Thymus (tissue), 11 donors: ENCODE data around the gene OPCML. TPM values are rescaled to one million over a fixed set of nuclear protein-coding genes. Genes with fewer than 3 reads are reported as not detected.

Experiments
- DNase-seq, 9 donors: peaks; one replicate each; pipeline ENCODE4 v3.0.0-alpha.2; 2013; ENCODE audit warnings: low spot score in 9 of 9, low read depth in 6 of 9, missing footprints in 1 of 9
- H3K27ac ChIP-seq, 2 donors: one replicate each; pipeline ENCODE4 v1.5.1; 2013; ENCODE audit warnings: control low read depth in 1 of 2, low read depth in 1 of 2, low read length in 1 of 2, mild to moderate bottlenecking in 1 of 2, moderate library complexity in 1 of 2
- H3K27me3 ChIP-seq, 2 donors: one replicate each; pipeline ENCODE4 v1.5.1; 2013; ENCODE audit warnings: low read length in 1 of 2; ENCODE audit not compliant: control insufficient read depth in 2 of 2, insufficient read depth in 1 of 2
- H3K36me3 ChIP-seq, 2 donors: one replicate each; pipeline ENCODE4 v1.5.1; 2013; ENCODE audit warnings: low read length in 1 of 2, mild to moderate bottlenecking in 1 of 2, moderate library complexity in 1 of 2; ENCODE audit not compliant: control insufficient read depth in 2 of 2, insufficient read depth in 2 of 2
- H3K4me1 ChIP-seq, 2 donors: one replicate each; pipeline ENCODE4 v1.5.1; 2013; ENCODE audit warnings: low read length in 2 of 2; ENCODE audit not compliant: control insufficient read depth in 2 of 2, insufficient read depth in 2 of 2
- H3K4me3 ChIP-seq, 2 donors: one replicate each; pipeline ENCODE4 v1.5.1; 2013; ENCODE audit warnings: low read length in 2 of 2, control low read depth in 1 of 2, mild to moderate bottlenecking in 1 of 2
- H3K9me3 ChIP-seq, 2 donors: one replicate each; pipeline ENCODE4 v1.5.1; 2013; ENCODE audit warnings: low read length in 1 of 2, mild to moderate bottlenecking in 1 of 2; ENCODE audit not compliant: control insufficient read depth in 2 of 2, insufficient read depth in 1 of 2
- whole genome bisulfite sequencing: extraction: QIAGEN DNeasy Blood & Tissue Kit; methylation state at CpG from one replicate; pipeline ENCODE4 v1.1.7; 2013; 5-methylcytosine and 5-hydroxymethylcytosine counted together
- polyA plus RNA-seq: library from polyadenylated mRNA; stranded (reverse); fragments of 200-250 nt; gene quantifications from one replicate; pipeline ENCODE4 v1.2.3, GENCODE V29; 2013
- total RNA-seq: library from RNA; stranded (reverse); fragments of 120-200 nt; gene quantifications from one replicate; pipeline ENCODE4 v1.2.4, GENCODE V29; 2013
- donor health status: healthy.

Gene OPCML
- total and polyA plus RNA-seq, 2 donors: 0.07 to 0.09 TPM

GRCh38 chr11:132561937-132562336, 970.4 kb downstream of the OPCML start:
- Histone ChIP-seq H3K9me3 (no peaks in the 10 kb centered on the region), H3K4me3 (no peak overlapping the region), H3K36me3 (no peaks in the 10 kb centered on the region), H3K4me1 (no peaks in the 10 kb centered on the region), H3K27ac (no peak overlapping the region), H3K27me3 (no peaks in the 10 kb centered on the region)
- no peak for DNase-seq
- 88% methylated on average over 2 of the region's 2 CpGs for WGBS

- no peak for DNase-seq
- Histone ChIP-seq H3K4me3 (no peak overlapping the region), H3K36me3 (no peaks in the 10 kb centered on the region), H3K27ac (no peak overlapping the region), H3K9me3 (no peaks in the 10 kb centered on the region), H3K4me1 (no peaks in the 10 kb centered on the region), H3K27me3 (no peaks in the 10 kb centered on the region)
- 26% methylated on average over 5 of the region's 5 CpGs for WGBS
Measured at GRCh38 chr11:132559331-132560036, 972.8 kb downstream of the OPCML start.

- Histone ChIP-seq H3K4me3 (no peak overlapping the region), H3K9me3 (no peaks in the 10 kb centered on the region), H3K27me3 (no peaks in the 10 kb centered on the region), H3K4me1 (no peaks in the 10 kb centered on the region), H3K36me3 (no peaks in the 10 kb centered on the region), H3K27ac (no peak overlapping the region)
- 34% methylated on average over 2 of the region's 2 CpGs for WGBS
- DNase-seq: no peak
Measured at GRCh38 chr11:132556316-132556715, 976.0 kb downstream of the OPCML start.

- WGBS: 91% methylated on average over 3 of the region's 3 CpGs
- H3K4me1 ChIP-seq: no peaks in the 10 kb centered on the region
- H3K36me3 ChIP-seq: no peaks in the 10 kb centered on the region
- no peak overlapping the region for H3K27ac ChIP-seq
- no peak for DNase-seq
- H3K9me3 ChIP-seq: no peaks in the 10 kb centered on the region
- H3K27me3 ChIP-seq: no peaks in the 10 kb centered on the region
- no peak overlapping the region for H3K4me3 ChIP-seq
Measured at GRCh38 chr11:132555617-132556016, 976.7 kb downstream of the OPCML start.

GRCh38 chr11:132551016-132551415, 981.3 kb downstream of the OPCML start:
- H3K9me3 ChIP-seq: no peaks in the 10 kb centered on the region
- no peaks in the 10 kb centered on the region for H3K36me3 ChIP-seq
- no peaks in the 10 kb centered on the region for H3K27me3 ChIP-seq
- WGBS: 96% methylated on average over 5 of the region's 5 CpGs
- no peak overlapping the region for H3K4me3 ChIP-seq
- DNase-seq: no peak
- H3K4me1 ChIP-seq: no peaks in the 10 kb centered on the region
- no peak overlapping the region for H3K27ac ChIP-seq

GRCh38 chr11:132549561-132549960, 982.7 kb downstream of the OPCML start:
- no peaks in the 10 kb centered on the region for H3K4me1 ChIP-seq
- H3K4me3 ChIP-seq: no peak overlapping the region
- H3K27me3 ChIP-seq: no peaks in the 10 kb centered on the region
- 90% methylated on average over 6 of the region's 6 CpGs for WGBS
- no peak for DNase-seq
- no peak overlapping the region for H3K27ac ChIP-seq
- H3K36me3 ChIP-seq: no peaks in the 10 kb centered on the region
- no peaks in the 10 kb centered on the region for H3K9me3 ChIP-seq

GRCh38 chr11:132549001-132549400, 983.3 kb downstream of the OPCML start:
- Histone ChIP-seq H3K36me3 (no peaks in the 10 kb centered on the region), H3K27ac (no peak overlapping the region), H3K4me1 (no peaks in the 10 kb centered on the region), H3K9me3 (no peaks in the 10 kb centered on the region), H3K4me3 (no peak overlapping the region), H3K27me3 (no peaks in the 10 kb centered on the region)
- WGBS: 52% methylated on average over 7 of the region's 7 CpGs
- no peak for DNase-seq

- DNase-seq: no peak
- H3K36me3 ChIP-seq: no peaks in the 10 kb centered on the region
- no peaks in the 10 kb centered on the region for H3K27me3 ChIP-seq
- 91% methylated on average over 5 of the region's 5 CpGs for WGBS
- no peak overlapping the region for H3K4me3 ChIP-seq
- no peak overlapping the region for H3K27ac ChIP-seq
- no peaks in the 10 kb centered on the region for H3K4me1 ChIP-seq
- H3K9me3 ChIP-seq: no peaks in the 10 kb centered on the region
Measured at GRCh38 chr11:132544007-132544406, 988.3 kb downstream of the OPCML start.

GRCh38 chr11:132541794-132542193, 990.5 kb downstream of the OPCML start:
- DNase-seq: no peak
- WGBS: 97% methylated on average over 2 of the region's 2 CpGs
- Histone ChIP-seq H3K27ac (no peak overlapping the region), H3K27me3 (no peaks in the 10 kb centered on the region), H3K4me3 (no peak overlapping the region), H3K4me1 (no peaks in the 10 kb centered on the region), H3K36me3 (no peaks in the 10 kb centered on the region), H3K9me3 (no peaks in the 10 kb centered on the region)
